ENCODE results near the gene JAG2.

Gene JAG2

GRCh38 chr14:105150026-105150367 lies 18.6 kb downstream of the JAG2 start:
- no peak for DNase-seq

GRCh38 chr14:105149146-105149781 lies 19.3 kb downstream of the JAG2 start:
- no peak for DNase-seq

GRCh38 chr14:105148604-105149145 lies 19.9 kb downstream of the JAG2 start:
- no peak for DNase-seq

- no peak for DNase-seq
These were observed 20.6 kb downstream of the JAG2 start for GRCh38 chr14:105147671-105148603.

GRCh38 chr14:105146976-105147635 lies 21.5 kb downstream of the JAG2 start:
- DNase-seq = no peak

- DNase-seq = no peak
These were observed 22.2 kb downstream of the JAG2 start for GRCh38 chr14:105146181-105146975.

GRCh38 chr14:105145381-105146180 lies 23.0 kb downstream of the JAG2 start:
- no peak for DNase-seq

- DNase-seq = no peak
These were observed 23.8 kb downstream of the JAG2 start for GRCh38 chr14:105144666-105145380.

GRCh38 chr14:105144026-105144665 lies 24.4 kb downstream of the JAG2 start:
- DNase-seq = no peak

- no peak for DNase-seq
These were observed 25.0 kb downstream of the JAG2 start for GRCh38 chr14:105143451-105144025.

- DNase-seq = no peak
These were observed 25.7 kb downstream of the JAG2 start for GRCh38 chr14:105142651-105143450.

GRCh38 chr14:105141486-105142281 lies 26.9 kb downstream of the JAG2 start:
- DNase-seq = no peak

GRCh38 chr14:105141026-105141425 lies 27.6 kb downstream of the JAG2 start:
- no peak for DNase-seq

GRCh38 chr14:105140581-105140980 lies 28.0 kb downstream of the JAG2 start:
- no peak for DNase-seq

- DNase-seq = no peak
These were observed 28.7 kb downstream of the JAG2 start for GRCh38 chr14:105139831-105140239.

GRCh38 chr14:105139212-105139825 lies 29.3 kb downstream of the JAG2 start:
- DNase-seq = no peak

GRCh38 chr14:105138551-105139111 lies 29.9 kb downstream of the JAG2 start:
- DNase-seq = no peak
